ENCODE measurements around the gene ERGIC1. TPM values are rescaled to one million over a fixed set of nuclear protein-coding genes. Genes with fewer than 3 reads are reported as not detected.

The ERGIC1 gene
- total and polyA plus RNA-seq, 2 of the 13 experiments (the other 11 are each of a cell fraction or from before 2014, with no cell fraction given) = 78.5 to 184 TPM

GRCh38 chr5:172868924-172869591 lies 35.0 kb downstream of the ERGIC1 start (continued):
- TF ChIP-seq, protein P1, sequence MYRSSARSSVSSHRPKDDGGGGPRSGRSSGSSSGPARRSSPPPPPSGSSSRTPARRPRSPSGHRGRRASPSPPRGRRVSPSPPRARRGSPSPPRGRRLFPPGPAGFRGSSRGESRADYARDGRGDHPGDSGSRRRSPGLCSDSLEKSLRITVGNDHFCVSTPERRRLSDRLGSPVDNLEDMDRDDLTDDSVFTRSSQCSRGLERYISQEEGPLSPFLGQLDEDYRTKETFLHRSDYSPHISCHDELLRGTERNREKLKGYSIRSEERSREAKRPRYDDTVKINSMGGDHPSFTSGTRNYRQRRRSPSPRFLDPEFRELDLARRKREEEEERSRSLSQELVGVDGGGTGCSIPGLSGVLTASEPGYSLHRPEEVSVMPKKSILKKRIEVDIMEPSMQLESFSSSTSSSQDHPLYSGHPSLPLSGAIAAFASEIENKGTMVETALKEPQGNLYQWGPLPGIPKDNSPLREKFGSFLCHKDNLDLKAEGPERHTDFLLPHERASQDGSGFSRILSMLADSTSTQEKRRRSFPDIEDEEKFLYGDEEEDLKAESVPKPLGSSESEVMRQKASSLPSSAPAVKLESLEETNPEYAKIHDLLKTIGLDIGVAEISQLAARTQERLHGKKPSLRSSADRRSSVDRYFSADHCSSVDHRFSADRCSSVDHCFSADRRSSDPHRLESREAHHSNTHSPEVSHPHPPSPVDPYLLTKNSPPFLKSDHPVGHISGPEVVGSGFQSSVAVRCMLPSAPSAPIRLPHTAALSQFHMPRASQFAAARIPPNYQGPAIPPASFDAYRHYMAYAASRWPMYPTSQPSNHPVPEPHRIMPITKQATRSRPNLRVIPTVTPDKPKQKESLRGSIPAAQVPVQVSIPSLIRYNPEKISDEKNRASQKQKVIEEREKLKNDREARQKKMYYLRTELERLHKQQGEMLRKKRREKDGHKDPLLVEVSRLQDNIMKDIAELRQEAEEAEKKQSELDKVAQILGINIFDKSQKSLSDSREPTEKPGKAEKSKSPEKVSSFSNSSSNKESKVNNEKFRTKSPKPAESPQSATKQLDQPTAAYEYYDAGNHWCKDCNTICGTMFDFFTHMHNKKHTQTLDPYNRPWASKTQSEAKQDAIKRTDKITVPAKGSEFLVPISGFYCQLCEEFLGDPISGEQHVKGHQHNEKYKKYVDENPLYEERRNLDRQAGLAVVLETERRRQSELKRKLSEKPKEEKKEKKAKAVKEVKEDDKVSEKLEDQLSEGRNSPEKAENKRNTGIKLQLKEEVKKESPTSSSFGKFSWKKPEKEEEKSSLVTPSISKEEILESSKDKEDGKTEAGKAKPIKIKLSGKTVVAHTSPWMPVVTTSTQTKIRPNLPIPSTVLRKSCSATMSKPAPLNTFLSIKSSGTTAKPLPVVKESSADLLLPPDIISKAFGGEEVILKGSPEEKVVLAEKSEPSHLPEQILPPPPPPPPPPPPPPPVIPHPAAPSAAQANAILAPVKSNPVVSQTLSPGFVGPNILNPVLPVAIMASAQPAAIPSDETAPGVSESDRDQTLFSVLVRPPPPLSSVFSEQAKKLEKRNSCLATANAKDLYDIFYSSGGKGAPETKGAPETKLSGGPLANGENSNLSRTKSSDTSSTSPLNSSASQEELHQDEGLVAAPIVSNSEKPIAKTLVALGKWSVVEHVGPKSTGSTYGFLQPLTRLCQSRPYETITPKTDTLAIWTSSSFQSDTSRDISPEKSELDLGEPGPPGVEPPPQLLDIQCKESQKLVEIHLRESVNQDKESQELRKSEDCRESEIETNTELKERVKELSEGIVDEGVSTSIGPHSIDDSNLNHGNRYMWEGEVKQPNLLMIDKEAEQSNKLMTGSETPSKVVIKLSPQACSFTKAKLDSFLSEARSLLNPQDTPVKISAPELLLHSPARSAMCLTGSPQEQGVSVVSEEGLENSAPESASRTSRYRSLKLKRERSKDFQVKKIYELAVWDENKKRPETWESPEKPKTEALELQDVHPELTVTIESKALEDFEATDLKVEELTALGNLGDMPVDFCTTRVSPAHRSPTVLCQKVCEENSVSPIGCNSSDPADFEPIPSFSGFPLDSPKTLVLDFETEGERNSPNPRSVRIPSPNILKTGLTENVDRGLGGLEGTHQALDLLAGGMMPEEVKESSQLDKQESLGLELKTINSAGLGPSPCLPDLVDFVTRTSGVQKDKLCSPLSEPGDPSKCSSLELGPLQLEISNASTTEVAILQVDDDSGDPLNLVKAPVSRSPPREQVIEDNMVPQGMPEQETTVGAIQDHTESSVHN (CRISPR knock-in tag; IDR thresholded peaks at IDR 0.05) = no peak
- no peak; the same call in 1 of the 2 replicates for TF ChIP-seq HDAC1 (CRISPR knock-in tag; IDR thresholded peaks at IDR 0.05)
- TF ChIP-seq ZNF547 (CRISPR knock-in tag; IDR thresholded peaks at IDR 0.05) = 0 out of 2 replicates have a peak, but pooled peaks have one; percentile 39
- no peak for TF ChIP-seq CERS6 (CRISPR knock-in tag; IDR thresholded peaks at IDR 0.05)
- no peak for TF ChIP-seq SIX1 (CRISPR knock-in tag; IDR thresholded peaks at IDR 0.05; ENCODE audit: borderline replicate concordance)
- TF ChIP-seq GMEB1 (CRISPR knock-in tag; IDR thresholded peaks at IDR 0.05; ENCODE audit: borderline replicate concordance) = peak; percentile 41; the same call in 1 of the 2 replicates
- TF ChIP-seq, protein P2, sequence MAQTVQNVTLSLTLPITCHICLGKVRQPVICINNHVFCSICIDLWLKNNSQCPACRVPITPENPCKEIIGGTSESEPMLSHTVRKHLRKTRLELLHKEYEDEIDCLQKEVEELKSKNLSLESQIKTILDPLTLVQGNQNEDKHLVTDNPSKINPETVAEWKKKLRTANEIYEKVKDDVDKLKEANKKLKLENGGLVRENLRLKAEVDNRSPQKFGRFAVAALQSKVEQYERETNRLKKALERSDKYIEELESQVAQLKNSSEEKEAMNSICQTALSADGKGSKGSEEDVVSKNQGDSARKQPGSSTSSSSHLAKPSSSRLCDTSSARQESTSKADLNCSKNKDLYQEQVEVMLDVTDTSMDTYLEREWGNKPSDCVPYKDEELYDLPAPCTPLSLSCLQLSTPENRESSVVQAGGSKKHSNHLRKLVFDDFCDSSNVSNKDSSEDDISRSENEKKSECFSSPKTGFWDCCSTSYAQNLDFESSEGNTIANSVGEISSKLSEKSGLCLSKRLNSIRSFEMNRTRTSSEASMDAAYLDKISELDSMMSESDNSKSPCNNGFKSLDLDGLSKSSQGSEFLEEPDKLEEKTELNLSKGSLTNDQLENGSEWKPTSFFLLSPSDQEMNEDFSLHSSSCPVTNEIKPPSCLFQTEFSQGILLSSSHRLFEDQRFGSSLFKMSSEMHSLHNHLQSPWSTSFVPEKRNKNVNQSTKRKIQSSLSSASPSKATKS (CRISPR knock-in tag; IDR thresholded peaks at IDR 0.05) = no peak
- TF ChIP-seq ONECUT2 (CRISPR knock-in tag; IDR thresholded peaks at IDR 0.05) = no peak
- no peak for TF ChIP-seq ZFP37 (CRISPR knock-in tag; IDR thresholded peaks at IDR 0.05; ENCODE audit: borderline replicate concordance)
- no peak for TF ChIP-seq ZSCAN29 (CRISPR knock-in tag; conservative IDR thresholded peaks at IDR 0.05)
- TF ChIP-seq, protein P3, sequence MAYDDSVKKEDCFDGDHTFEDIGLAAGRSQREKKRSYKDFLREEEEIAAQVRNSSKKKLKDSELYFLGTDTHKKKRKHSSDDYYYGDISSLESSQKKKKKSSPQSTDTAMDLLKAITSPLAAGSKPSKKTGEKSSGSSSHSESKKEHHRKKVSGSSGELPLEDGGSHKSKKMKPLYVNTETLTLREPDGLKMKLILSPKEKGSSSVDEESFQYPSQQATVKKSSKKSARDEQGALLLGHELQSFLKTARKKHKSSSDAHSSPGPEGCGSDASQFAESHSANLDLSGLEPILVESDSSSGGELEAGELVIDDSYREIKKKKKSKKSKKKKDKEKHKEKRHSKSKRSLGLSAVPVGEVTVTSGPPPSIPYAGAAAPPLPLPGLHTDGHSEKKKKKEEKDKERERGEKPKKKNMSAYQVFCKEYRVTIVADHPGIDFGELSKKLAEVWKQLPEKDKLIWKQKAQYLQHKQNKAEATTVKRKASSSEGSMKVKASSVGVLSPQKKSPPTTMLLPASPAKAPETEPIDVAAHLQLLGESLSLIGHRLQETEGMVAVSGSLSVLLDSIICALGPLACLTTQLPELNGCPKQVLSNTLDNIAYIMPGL (CRISPR knock-in tag; IDR thresholded peaks at IDR 0.05; ENCODE audit: borderline replicate concordance in 1 of 2, low read depth in 1 of 2) = no peak
- TF ChIP-seq ZKSCAN8 (CRISPR knock-in tag; IDR thresholded peaks at IDR 0.05; ENCODE audit: borderline replicate concordance) = 0 out of 2 replicates have a peak, but pooled peaks have one; percentile 8
